Type B pancreatic cell (in vitro differentiated cells): ENCODE data around the gene RHOJ. TPM values are rescaled to one million over a fixed set of nuclear protein-coding genes. Genes with fewer than 3 reads are reported as not detected.

Experiments used
- DNase-seq: peaks from one replicate; pipeline ENCODE4 v3.0.0; 2021; ENCODE audit warnings: mixed read lengths; ENCODE audit not compliant: unreplicated experiment; ENCODE audit errors: extremely low spot score
- H3K27ac Mint-ChIP-seq: 2 replicates; pipeline ENCODE4 v1.8.0; 2021; ENCODE audit warnings: mild to moderate bottlenecking, mixed read lengths
- H3K27me3 Mint-ChIP-seq: 2 replicates; pipeline ENCODE4 v1.8.0; 2021; ENCODE audit warnings: mixed read lengths
- H3K36me3 Mint-ChIP-seq: 2 replicates; pipeline ENCODE4 v1.8.0; 2021; ENCODE audit warnings: mixed read lengths
- H3K4me1 Mint-ChIP-seq: one replicate; pipeline ENCODE4 v1.8.0; 2021; ENCODE audit warnings: mixed read lengths; ENCODE audit not compliant: unreplicated experiment
- H3K4me3 Mint-ChIP-seq: 2 replicates; pipeline ENCODE4 v1.8.0; 2021; ENCODE audit warnings: mild to moderate bottlenecking, mixed read lengths
- H3K9me3 Mint-ChIP-seq: 2 replicates; pipeline ENCODE4 v1.8.0; 2021; ENCODE audit warnings: mixed read lengths
- total RNA-seq: library from RNA; stranded (reverse); gene quantifications from 2 replicates; pipeline ENCODE4 v1.2.1, GENCODE V29; 2021; ENCODE audit warnings: low replicate concordance
- TF ChIP-seq, protein P1 (sequence below): fragments of 200-600 bp; sonication (generic); conservative IDR thresholded peaks from 2 replicates; pipeline ENCODE4 v1.5.0; 2021; ENCODE audit warnings: antibody characterized with exemption, mild to moderate bottlenecking

The RHOJ gene
- total RNA-seq, 1 donor from 2014 or later: 16.3 TPM

DNA sequence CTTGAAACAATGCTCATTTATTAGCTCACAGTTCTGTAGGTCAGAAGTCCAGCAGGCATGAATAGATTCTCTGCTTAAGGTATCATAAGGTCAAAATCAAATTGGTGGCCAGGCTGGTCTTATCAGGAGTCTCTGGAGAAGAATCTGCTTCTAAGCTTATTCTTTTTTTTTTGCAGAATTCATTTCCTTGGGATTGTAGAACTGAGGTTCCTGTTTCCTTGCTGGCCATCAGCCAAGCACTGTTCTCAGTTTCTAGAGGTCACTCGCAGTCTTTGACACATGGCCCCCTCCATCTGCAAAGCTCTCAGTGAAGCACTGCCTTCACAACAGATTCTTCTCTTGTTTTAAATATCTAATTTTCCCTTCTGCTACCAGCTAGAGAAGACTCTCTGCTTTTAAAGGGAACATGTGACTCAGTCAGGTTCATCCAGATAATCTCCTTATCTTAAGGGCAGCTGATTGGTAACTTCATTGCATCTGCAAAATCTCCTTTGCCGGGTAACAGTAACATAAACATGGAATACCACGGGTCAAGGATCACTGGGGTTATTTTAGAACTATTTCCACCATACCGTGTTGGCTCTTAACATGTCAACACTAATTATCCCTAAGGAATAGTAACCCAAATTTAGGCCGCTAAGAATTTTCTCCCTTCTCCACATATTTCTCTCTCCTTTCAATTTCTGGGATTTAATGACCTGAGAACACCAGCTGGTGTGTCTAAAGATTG lies 25.3 kb downstream of the RHOJ start:
- no peak overlapping the region for H3K27ac Mint-ChIP-seq
- peaks cover 3% of the 10 kb centered on the region for H3K27me3 Mint-ChIP-seq
- no peak for DNase-seq
- peaks cover 3% of the 10 kb centered on the region for H3K9me3 Mint-ChIP-seq
- TF ChIP-seq, protein P1, sequence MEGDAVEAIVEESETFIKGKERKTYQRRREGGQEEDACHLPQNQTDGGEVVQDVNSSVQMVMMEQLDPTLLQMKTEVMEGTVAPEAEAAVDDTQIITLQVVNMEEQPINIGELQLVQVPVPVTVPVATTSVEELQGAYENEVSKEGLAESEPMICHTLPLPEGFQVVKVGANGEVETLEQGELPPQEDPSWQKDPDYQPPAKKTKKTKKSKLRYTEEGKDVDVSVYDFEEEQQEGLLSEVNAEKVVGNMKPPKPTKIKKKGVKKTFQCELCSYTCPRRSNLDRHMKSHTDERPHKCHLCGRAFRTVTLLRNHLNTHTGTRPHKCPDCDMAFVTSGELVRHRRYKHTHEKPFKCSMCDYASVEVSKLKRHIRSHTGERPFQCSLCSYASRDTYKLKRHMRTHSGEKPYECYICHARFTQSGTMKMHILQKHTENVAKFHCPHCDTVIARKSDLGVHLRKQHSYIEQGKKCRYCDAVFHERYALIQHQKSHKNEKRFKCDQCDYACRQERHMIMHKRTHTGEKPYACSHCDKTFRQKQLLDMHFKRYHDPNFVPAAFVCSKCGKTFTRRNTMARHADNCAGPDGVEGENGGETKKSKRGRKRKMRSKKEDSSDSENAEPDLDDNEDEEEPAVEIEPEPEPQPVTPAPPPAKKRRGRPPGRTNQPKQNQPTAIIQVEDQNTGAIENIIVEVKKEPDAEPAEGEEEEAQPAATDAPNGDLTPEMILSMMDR: no peak
- H3K4me3 Mint-ChIP-seq: no peak overlapping the region
- H3K4me1 Mint-ChIP-seq: peaks cover 1% of the 10 kb centered on the region
- peaks cover 1% of the 10 kb centered on the region for H3K36me3 Mint-ChIP-seq

DNA sequence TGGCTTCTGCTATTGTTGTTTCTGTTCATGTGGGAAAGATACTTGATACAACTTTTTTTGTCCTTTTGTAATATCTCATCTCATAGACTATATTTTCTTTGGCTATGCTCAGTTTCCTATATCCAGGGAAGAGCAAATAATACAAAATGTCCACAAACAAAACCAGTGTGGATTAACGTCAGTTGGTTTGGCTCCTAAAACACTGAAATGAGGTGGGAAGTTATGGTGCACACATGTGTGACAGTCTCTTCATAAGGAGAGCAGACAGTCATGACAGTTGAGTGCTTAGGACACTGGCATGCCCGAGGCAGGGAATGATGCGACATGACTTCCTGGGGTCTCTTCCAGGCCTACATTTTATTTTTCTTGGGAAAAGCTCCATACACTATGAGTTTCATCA lies 27.5 kb downstream of the RHOJ start:
- DNase-seq: no peak
- Mint-ChIP-seq H3K27ac (no peak overlapping the region), H3K36me3 (no peaks in the 10 kb centered on the region), H3K4me3 (no peak overlapping the region), H3K9me3 (peaks cover 3% of the 10 kb centered on the region), H3K27me3 (peaks cover 3% of the 10 kb centered on the region), H3K4me1 (no peaks in the 10 kb centered on the region)
- TF ChIP-seq, protein P1: no peak

DNA sequence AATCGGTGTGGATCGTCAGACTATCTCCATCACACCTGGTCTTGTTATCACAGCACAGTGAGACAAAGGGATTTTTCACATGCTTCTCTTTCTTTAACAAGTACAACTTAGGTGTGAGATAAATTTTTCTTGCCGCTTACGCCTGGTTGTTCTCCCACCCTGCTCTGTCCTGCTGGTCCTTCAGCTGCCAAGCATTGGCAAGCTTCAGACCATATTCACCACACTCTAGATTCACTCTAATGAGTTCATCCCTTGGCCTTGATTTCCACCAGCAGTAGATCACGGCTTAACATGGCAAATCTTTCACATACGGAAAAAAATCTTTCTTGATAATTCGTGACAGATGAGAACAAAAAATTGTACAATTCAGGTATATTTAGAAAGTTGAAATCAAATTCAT lies 33.5 kb downstream of the RHOJ start:
- no peak overlapping the region for H3K27ac Mint-ChIP-seq

DNA sequence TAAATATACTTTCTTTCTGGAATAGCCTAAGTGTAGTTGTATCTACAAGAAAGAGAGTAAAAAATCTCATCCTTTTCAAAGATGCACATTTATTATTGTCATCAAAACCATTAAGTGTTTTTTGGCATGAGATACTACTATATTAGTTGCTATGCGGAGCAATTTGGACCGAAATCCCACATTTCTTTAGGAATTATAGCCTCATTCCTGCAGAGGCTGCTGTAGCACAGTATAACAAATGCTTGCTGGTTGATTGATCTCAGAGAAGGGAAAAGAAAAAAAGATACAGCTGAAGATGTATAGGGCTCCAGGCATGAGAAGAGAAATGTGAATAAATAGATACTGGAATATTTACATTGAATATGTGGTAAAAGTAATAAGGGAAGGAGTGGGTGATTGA lies 36.0 kb downstream of the RHOJ start:
- peaks cover 3% of the 10 kb centered on the region for H3K36me3 Mint-ChIP-seq
- H3K4me1 Mint-ChIP-seq: no peaks in the 10 kb centered on the region
- no peak for DNase-seq
- H3K27me3 Mint-ChIP-seq: no peaks in the 10 kb centered on the region
- TF ChIP-seq, protein P1: no peak
- H3K27ac Mint-ChIP-seq: no peak overlapping the region
- H3K9me3 Mint-ChIP-seq: no peaks in the 10 kb centered on the region
- H3K4me3 Mint-ChIP-seq: no peak overlapping the region

More for the DNA sequence above, 33.5 kb downstream of the RHOJ start:
- H3K4me1 Mint-ChIP-seq: no peaks in the 10 kb centered on the region
- H3K4me3 Mint-ChIP-seq: no peak overlapping the region
- no peaks in the 10 kb centered on the region for H3K36me3 Mint-ChIP-seq
- peaks cover 3% of the 10 kb centered on the region for H3K27me3 Mint-ChIP-seq
- DNase-seq: no peak
- H3K9me3 Mint-ChIP-seq: no peaks in the 10 kb centered on the region
- TF ChIP-seq, protein P1: no peak

DNA sequence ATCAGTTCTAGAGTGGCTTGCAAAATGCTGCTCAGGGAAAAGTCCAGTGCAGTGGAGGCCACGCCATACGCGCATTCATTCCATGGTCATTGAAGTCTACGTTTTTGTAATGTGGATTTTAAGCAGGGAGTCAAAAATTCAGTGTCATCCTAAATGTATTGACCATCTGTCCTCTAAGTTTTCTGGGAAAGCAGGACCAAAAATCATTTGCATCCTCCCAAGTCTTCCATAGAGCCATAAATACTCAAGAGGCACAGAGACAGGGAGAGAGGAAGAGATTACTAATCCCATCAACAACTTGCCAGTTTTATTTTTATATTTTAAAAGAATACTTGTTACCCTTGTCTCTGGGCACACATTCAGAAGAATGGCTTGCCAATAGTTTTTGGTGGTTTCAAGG lies 36.9 kb downstream of the RHOJ start:
- no peaks in the 10 kb centered on the region for H3K9me3 Mint-ChIP-seq
- H3K27ac Mint-ChIP-seq: no peak overlapping the region
- peaks cover 3% of the 10 kb centered on the region for H3K4me1 Mint-ChIP-seq
- no peak for DNase-seq
- peaks cover 3% of the 10 kb centered on the region for H3K36me3 Mint-ChIP-seq
- no peak overlapping the region for H3K4me3 Mint-ChIP-seq
- TF ChIP-seq, protein P1: no peak
- no peaks in the 10 kb centered on the region for H3K27me3 Mint-ChIP-seq
